KMS-11 (cell line): ENCODE data around the gene GSX1.

Experiments used
- H2AFZ ChIP-seq: fragments of 200-600 bp; sonication (generic); 2 replicates; pipeline ENCODE4 v1.6.1; 2016; ENCODE audit warnings: antibody characterized with exemption, mixed run types, low read depth
- H3K27ac ChIP-seq: fragments of 200-600 bp; sonication (generic); 2 replicates; pipeline ENCODE4 v1.6.1; 2016; ENCODE audit warnings: mild to moderate bottlenecking, mixed run types
- H3K27me3 ChIP-seq: fragments of 200-600 bp; sonication (generic); 2 replicates; pipeline ENCODE4 v1.6.1; 2017; ENCODE audit warnings: mild to moderate bottlenecking, low read depth, mixed run types, moderate library complexity; ENCODE audit not compliant: insufficient read depth
- H3K36me3 ChIP-seq: fragments of 200-600 bp; sonication (generic); 2 replicates; pipeline ENCODE4 v1.6.1; 2017; ENCODE audit warnings: mild to moderate bottlenecking, mixed run types; ENCODE audit not compliant: insufficient read depth
- H3K4me1 ChIP-seq: fragments of 200-600 bp; sonication (generic); 2 replicates; pipeline ENCODE4 v1.6.1; 2016; ENCODE audit warnings: mild to moderate bottlenecking, low read depth, mixed run types; ENCODE audit not compliant: poor library complexity, severe bottlenecking
- H3K4me2 ChIP-seq: fragments of 200-600 bp; sonication (generic); 2 replicates; pipeline ENCODE4 v1.7.0; 2016; ENCODE audit warnings: mild to moderate bottlenecking, mixed run types
- H3K4me3 ChIP-seq: fragments of 200-600 bp; sonication (generic); IDR thresholded peaks from 2 replicates; pipeline ENCODE4 v1.6.1; 2017; ENCODE audit warnings: low read depth, low read length, mixed read lengths; ENCODE audit not compliant: insufficient read depth
- H3K79me2 ChIP-seq: fragments of 200-600 bp; sonication (generic); 2 replicates; pipeline ENCODE4 v1.6.1; 2016; ENCODE audit warnings: low read depth, mixed run types; ENCODE audit not compliant: insufficient read depth
- H3K9ac ChIP-seq: fragments of 200-600 bp; sonication (generic); 2 replicates; pipeline ENCODE4 v1.6.1; 2016; ENCODE audit warnings: mild to moderate bottlenecking, mixed run types
- H4K20me1 ChIP-seq: fragments of 200-600 bp; sonication (generic); 2 replicates; pipeline ENCODE4 v1.6.1; 2016; ENCODE audit warnings: mild to moderate bottlenecking, mixed run types; ENCODE audit not compliant: insufficient read depth
- CTCF ChIP-seq: fragments of 200-600 bp; sonication (generic); conservative IDR thresholded peaks from 2 replicates; pipeline ENCODE4 v1.6.1; 2017; ENCODE audit warnings: low read depth, mild to moderate bottlenecking, antibody characterized with exemption, low read length, moderate library complexity, mixed read lengths

Gene GSX1

GRCh38 chr13:27765650-27766049 lies 26.6 kb upstream of the GSX1 start:
- no peak overlapping the region for H3K4me2 ChIP-seq
- H3K27ac ChIP-seq = no peak overlapping the region
- H4K20me1 ChIP-seq = no peaks in the 10 kb centered on the region
- H3K27me3 ChIP-seq = no peaks in the 10 kb centered on the region
- H3K9ac ChIP-seq = no peak overlapping the region
- H3K36me3 ChIP-seq = no peaks in the 10 kb centered on the region
- no peak overlapping the region for H2AFZ ChIP-seq
- TF ChIP-seq CTCF = no peak
- no peak overlapping the region for H3K4me3 ChIP-seq
- H3K79me2 ChIP-seq = no peaks in the 10 kb centered on the region
- H3K4me1 ChIP-seq = peaks cover 13% of the 10 kb centered on the region

GRCh38 chr13:27770809-27771208 lies 21.5 kb upstream of the GSX1 start:
- Histone ChIP-seq H3K4me3 (no peak overlapping the region), H3K4me2 (peak overlapping the region; percentile 89; the same call in 1 of the 2 replicates), H3K4me1 (peaks cover 61% of the 10 kb centered on the region), H3K79me2 (no peaks in the 10 kb centered on the region), H3K27ac (no peak overlapping the region), H3K9ac (no peak overlapping the region), H2AFZ (peak overlapping the region; percentile 47; the same call in 1 of the 2 replicates), H3K36me3 (no peaks in the 10 kb centered on the region), H4K20me1 (no peaks in the 10 kb centered on the region), H3K27me3 (no peaks in the 10 kb centered on the region)
- peak; percentile 48 for TF ChIP-seq CTCF

GRCh38 chr13:27772651-27773425 lies 19.4 kb upstream of the GSX1 start:
- peaks cover 53% of the 10 kb centered on the region for H3K4me1 ChIP-seq
- no peaks in the 10 kb centered on the region for H3K27me3 ChIP-seq
- H3K4me2 ChIP-seq = peak overlapping the region; percentile 89
- peak overlapping the region; percentile 41; the same call in 1 of the 2 replicates for H3K9ac ChIP-seq
- H4K20me1 ChIP-seq = no peaks in the 10 kb centered on the region
- TF ChIP-seq CTCF = no peak
- H3K79me2 ChIP-seq = no peaks in the 10 kb centered on the region
- no peak overlapping the region for H3K4me3 ChIP-seq
- peak overlapping the region; percentile 57 for H2AFZ ChIP-seq
- peak overlapping the region; percentile 90 for H3K27ac ChIP-seq
- H3K36me3 ChIP-seq = no peaks in the 10 kb centered on the region

- H3K36me3 ChIP-seq = no peaks in the 10 kb centered on the region
- no peak for TF ChIP-seq CTCF
- no peaks in the 10 kb centered on the region for H4K20me1 ChIP-seq
- no peak overlapping the region for H2AFZ ChIP-seq
- H3K4me3 ChIP-seq = no peak overlapping the region
- H3K27me3 ChIP-seq = no peaks in the 10 kb centered on the region
- no peak overlapping the region; the same call in 1 of the 2 replicates for H3K9ac ChIP-seq
- H3K27ac ChIP-seq = peak overlapping the region; percentile 90
- no peaks in the 10 kb centered on the region for H3K79me2 ChIP-seq
- peaks cover 53% of the 10 kb centered on the region for H3K4me1 ChIP-seq
- H3K4me2 ChIP-seq = peak overlapping the region; percentile 89; the same call in 1 of the 2 replicates
Measured at GRCh38 chr13:27774169-27774568, 18.1 kb upstream of the GSX1 start.
